Measurements from ENCODE around the gene SEC24D. TPM values are rescaled to one million over a fixed set of nuclear protein-coding genes. Genes with fewer than 3 reads are reported as not detected.

The SEC24D gene
- total RNA-seq, 1 experiment from 2014 or later: 35.8 TPM

GRCh38 chr4:118718511-118719170 lies 117.3 kb downstream of the SEC24D start:
- ChIA-PET POLR2A (ENCODE audit: low non-redundant PET) (no interaction called here), CTCF (no interaction called here)
- no peaks in the 10 kb centered on the region for H3K9me3 ChIP-seq (ENCODE audit: low read depth, low read length, poor library complexity, severe bottlenecking)
- H3K4me1 ChIP-seq (ENCODE audit: insufficient read depth, low read length, poor library complexity, severe bottlenecking): no peaks in the 10 kb centered on the region
- intact Hi-C loops (cut with micrococcal nuclease; ENCODE audit: unreplicated experiment): no loop called here
- TF ChIP-seq EZH2 (IDR thresholded peaks at IDR 0.05; ENCODE audit: borderline replicate concordance, low read depth, low read length, poor library complexity, severe bottlenecking) (no peak), CTCF (conservative IDR thresholded peaks at IDR 0.05; ENCODE audit: low read depth, low read length) (no peak)
- no peak overlapping the region for H3K4me3 ChIP-seq (ENCODE audit: low read depth, low read length, poor library complexity, severe bottlenecking)
- peaks cover 4% of the 10 kb centered on the region for H3K36me3 ChIP-seq (ENCODE audit: insufficient read depth, low read length, poor library complexity, severe bottlenecking)
- H3K27ac ChIP-seq (ENCODE audit: low read depth, low read length, poor library complexity, severe bottlenecking): no peak overlapping the region
- no TSS peak for BruUV-seq (replicated peaks)
- DNase-seq (ENCODE audit: low spot score): no peak
- H3K27me3 ChIP-seq (replicated peaks; ENCODE audit: insufficient read depth, low read depth, low read length, poor library complexity): no peaks in the 10 kb centered on the region

DNA sequence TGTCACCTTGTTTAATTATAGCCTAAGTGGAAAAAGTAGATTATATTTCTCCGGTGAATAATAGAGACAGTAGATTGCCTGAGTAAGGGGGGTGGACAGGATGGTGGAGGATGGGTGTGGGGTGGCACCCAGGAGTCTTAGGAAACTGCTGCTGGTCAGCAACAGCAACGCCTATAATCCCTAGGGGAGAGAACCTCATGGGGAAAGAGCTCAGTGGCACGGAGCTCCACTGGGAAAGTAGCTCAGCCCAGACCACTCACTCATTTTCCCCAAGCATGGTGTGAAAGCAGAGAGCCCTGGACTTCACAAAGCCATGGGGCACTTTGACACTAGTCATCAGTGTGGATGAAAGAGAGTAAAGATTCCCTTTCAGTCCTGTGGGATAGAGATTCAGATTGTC lies 119.6 kb downstream of the SEC24D start:
- no TSS peak for BruUV-seq (replicated peaks)
- no peak for DNase-seq (ENCODE audit: low spot score)
- Histone ChIP-seq H3K36me3 (ENCODE audit: insufficient read depth, low read length, poor library complexity, severe bottlenecking) (no peaks in the 10 kb centered on the region), H3K4me3 (ENCODE audit: low read depth, low read length, poor library complexity, severe bottlenecking) (no peak overlapping the region), H3K4me1 (ENCODE audit: insufficient read depth, low read length, poor library complexity, severe bottlenecking) (no peaks in the 10 kb centered on the region), H3K9me3 (ENCODE audit: low read depth, low read length, poor library complexity, severe bottlenecking) (no peaks in the 10 kb centered on the region), H3K27ac (ENCODE audit: low read depth, low read length, poor library complexity, severe bottlenecking) (no peak overlapping the region), H3K27me3 (replicated peaks; ENCODE audit: insufficient read depth, low read depth, low read length, poor library complexity) (no peaks in the 10 kb centered on the region)
- ChIA-PET CTCF (no interaction called here), POLR2A (ENCODE audit: low non-redundant PET) (no interaction called here)
- TF ChIP-seq CTCF (conservative IDR thresholded peaks at IDR 0.05; ENCODE audit: low read depth, low read length) (no peak), EZH2 (IDR thresholded peaks at IDR 0.05; ENCODE audit: borderline replicate concordance, low read depth, low read length, poor library complexity, severe bottlenecking) (no peak)
- intact Hi-C loops (cut with micrococcal nuclease; ENCODE audit: unreplicated experiment): no loop called here

- no peak overlapping the region for H3K27ac ChIP-seq (ENCODE audit: low read depth, low read length, poor library complexity, severe bottlenecking)
- TF ChIP-seq EZH2 (IDR thresholded peaks at IDR 0.05; ENCODE audit: borderline replicate concordance, low read depth, low read length, poor library complexity, severe bottlenecking) (no peak), CTCF (conservative IDR thresholded peaks at IDR 0.05; ENCODE audit: low read depth, low read length) (no peak)
- H3K4me3 ChIP-seq (ENCODE audit: low read depth, low read length, poor library complexity, severe bottlenecking): no peak overlapping the region
- no peaks in the 10 kb centered on the region for H3K9me3 ChIP-seq (ENCODE audit: low read depth, low read length, poor library complexity, severe bottlenecking)
- H3K36me3 ChIP-seq (ENCODE audit: insufficient read depth, low read length, poor library complexity, severe bottlenecking): peaks cover 14% of the 10 kb centered on the region
- DNase-seq (ENCODE audit: low spot score): no peak
- H3K27me3 ChIP-seq (replicated peaks; ENCODE audit: insufficient read depth, low read depth, low read length, poor library complexity): no peaks in the 10 kb centered on the region
- H3K4me1 ChIP-seq (ENCODE audit: insufficient read depth, low read length, poor library complexity, severe bottlenecking): no peaks in the 10 kb centered on the region
- POLR2A ChIA-PET (ENCODE audit: low non-redundant PET): no interaction called here
- BruUV-seq (replicated peaks): no TSS peak
- CTCF ChIA-PET: no interaction called here
- intact Hi-C loops (cut with micrococcal nuclease; ENCODE audit: unreplicated experiment): no loop called here
These were observed 121.2 kb downstream of the SEC24D start for GRCh38 chr4:118714682-118715081.

All from A673 (cell line).